Hepatocyte (in vitro differentiated cells): ENCODE results near the gene PEDS1. TPM values are rescaled to one million over a fixed set of nuclear protein-coding genes. Genes with fewer than 3 reads are reported as not detected.

Source experiments
- DNase-seq: peaks from one replicate; pipeline ENCODE4 v3.0.0-alpha.2; 2016; ENCODE audit warnings: low spot score
- H2AFZ ChIP-seq: fragments of 200-600 bp; sonication (generic); 2 replicates; pipeline ENCODE4 v1.6.0; 2016; ENCODE audit warnings: antibody characterized with exemption, mild to moderate bottlenecking
- H3K27ac ChIP-seq: fragments of 200-600 bp; sonication (generic); 2 replicates; pipeline ENCODE4 v1.5.1; 2016; ENCODE audit warnings: mild to moderate bottlenecking
- H3K27me3 ChIP-seq: fragments of 200-600 bp; sonication (generic); 2 replicates; pipeline ENCODE4 v1.6.1; 2016
- H3K36me3 ChIP-seq: fragments of 200-600 bp; sonication (generic); replicated peaks from 2 replicates; pipeline ENCODE4 v1.5.1; 2016; ENCODE audit warnings: low read depth; ENCODE audit not compliant: insufficient read depth
- H3K4me1 ChIP-seq: fragments of 200-600 bp; sonication (generic); 2 replicates; pipeline ENCODE4 v1.5.1; 2016; ENCODE audit warnings: mild to moderate bottlenecking, moderate library complexity; ENCODE audit not compliant: insufficient read depth
- H3K4me2 ChIP-seq: fragments of 200-600 bp; sonication (generic); 2 replicates; pipeline ENCODE4 v1.6.0; 2016
- H3K4me3 ChIP-seq: fragments of 200-600 bp; sonication (generic); 2 replicates; pipeline ENCODE4 v1.5.1; 2016; ENCODE audit warnings: mild to moderate bottlenecking
- H3K79me2 ChIP-seq: fragments of 200-600 bp; sonication (generic); 2 replicates; pipeline ENCODE4 v1.6.0; 2017; ENCODE audit warnings: mild to moderate bottlenecking
- H3K9me2 ChIP-seq: fragments of 200-600 bp; sonication (generic); replicated peaks from 2 replicates; pipeline ENCODE4 v1.6.0; 2017; ENCODE audit warnings: mild to moderate bottlenecking; ENCODE audit not compliant: insufficient read depth
- H3K9me3 ChIP-seq: fragments of 200-600 bp; sonication (generic); 2 replicates; pipeline ENCODE4 v1.5.1; 2016; ENCODE audit warnings: low read depth, mild to moderate bottlenecking
- H4K20me1 ChIP-seq: fragments of 200-600 bp; sonication (generic); 2 replicates; pipeline ENCODE4 v1.6.0; 2016; ENCODE audit warnings: mild to moderate bottlenecking; ENCODE audit not compliant: insufficient read depth, poor library complexity, severe bottlenecking
- CTCF ChIP-seq: fragments of 200-600 bp; sonication (generic); IDR thresholded peaks from 2 replicates; pipeline ENCODE4 v1.5.1; 2016; ENCODE audit warnings: antibody characterized with exemption, mild to moderate bottlenecking; ENCODE audit not compliant: poor library complexity
- EZH2 ChIP-seq: fragments of 200-600 bp; sonication (generic); IDR thresholded peaks from 2 replicates; pipeline ENCODE4 v1.6.1; 2016; ENCODE audit warnings: antibody characterized with exemption, mild to moderate bottlenecking, borderline replicate concordance
- EZH2phosphoT487 ChIP-seq: fragments of 200-600 bp; sonication (generic); IDR thresholded peaks from one replicate; pipeline ENCODE4 v1.6.1; 2018; ENCODE audit warnings: antibody characterized with exemption, mild to moderate bottlenecking, low read depth, moderate library complexity; ENCODE audit not compliant: unreplicated experiment, severe bottlenecking
- WGBS: methylation state at CpG from one replicate; pipeline ENCODE4 v1.1.6; 2016; ENCODE audit warnings: low lambda C conversion rate; ENCODE audit errors: missing lambda C conversion rate; 5-methylcytosine and 5-hydroxymethylcytosine counted together
- polyA plus RNA-seq: library from polyadenylated mRNA; unstranded; fragments of >200 nt; fragmentation: Nextera tagmentation; extraction: Ambion mirVana; gene quantifications from 2 replicates; pipeline ENCODE4 v1.2.1, GENCODE V29; 2016
- total RNA-seq: library from RNA; depleted of rRNA; stranded (reverse); fragments of >200 nt; gene quantifications from 2 replicates; pipeline ENCODE4 v1.2.3, GENCODE V29; 2014

Gene PEDS1
- total and polyA plus RNA-seq, 2 experiments from 2014 or later: 24.5 to 46.2 TPM

- no peak for TF ChIP-seq EZH2
- Histone ChIP-seq H3K4me1 (peaks cover 3% of the 10 kb centered on the region), H3K36me3 (no peaks in the 10 kb centered on the region), H3K4me3 (no peak overlapping the region), H3K79me2 (peaks cover 12% of the 10 kb centered on the region), H3K9me2 (no peaks in the 10 kb centered on the region), H3K27ac (no peak overlapping the region), H2AFZ (no peak overlapping the region), H4K20me1 (no peaks in the 10 kb centered on the region), H3K4me2 (no peak overlapping the region), H3K9me3 (no peaks in the 10 kb centered on the region), H3K27me3 (no peaks in the 10 kb centered on the region)
- WGBS: 94% methylated on average over 13 of the region's 13 CpGs
- DNase-seq: no peak
Measured at GRCh38 chr20:50129662-50130355, 23.7 kb downstream of the PEDS1 start.

- H3K9me3 ChIP-seq: no peaks in the 10 kb centered on the region
- H4K20me1 ChIP-seq: no peaks in the 10 kb centered on the region
- TF ChIP-seq EZH2 (no peak), CTCF (no peak), EZH2phosphoT487 (no peak)
- H3K36me3 ChIP-seq: no peaks in the 10 kb centered on the region
- H3K9me2 ChIP-seq: no peaks in the 10 kb centered on the region
- peaks cover 5% of the 10 kb centered on the region for H3K79me2 ChIP-seq
- 96% methylated on average over 8 of the region's 8 CpGs for WGBS
- H3K27ac ChIP-seq: no peak overlapping the region
- no peak overlapping the region for H3K4me2 ChIP-seq
- no peaks in the 10 kb centered on the region for H3K27me3 ChIP-seq
- no peak for DNase-seq
- peaks cover 3% of the 10 kb centered on the region for H3K4me1 ChIP-seq
- H3K4me3 ChIP-seq: no peak overlapping the region
- no peak overlapping the region for H2AFZ ChIP-seq
Measured at GRCh38 chr20:50128520-50128905, 25.0 kb downstream of the PEDS1 start.

- no peaks in the 10 kb centered on the region for H3K27me3 ChIP-seq
- WGBS: 98% methylated on average over 27 of the region's 28 CpGs
- DNase-seq: no peak
- H3K79me2 ChIP-seq: peaks cover 5% of the 10 kb centered on the region
- no peaks in the 10 kb centered on the region for H3K9me2 ChIP-seq
- H2AFZ ChIP-seq: no peak overlapping the region
- no peak for TF ChIP-seq EZH2
- H3K27ac ChIP-seq: no peak overlapping the region
- H3K36me3 ChIP-seq: no peaks in the 10 kb centered on the region
- H3K9me3 ChIP-seq: no peaks in the 10 kb centered on the region
- H3K4me3 ChIP-seq: no peak overlapping the region
- H4K20me1 ChIP-seq: no peaks in the 10 kb centered on the region
- peaks cover 3% of the 10 kb centered on the region for H3K4me1 ChIP-seq
- no peak overlapping the region for H3K4me2 ChIP-seq
Measured at GRCh38 chr20:50127587-50128519, 25.7 kb downstream of the PEDS1 start.

GRCh38 chr20:50126662-50127061 is 26.9 kb downstream of the PEDS1 start:
- H3K4me2 ChIP-seq: no peak overlapping the region
- no peak overlapping the region for H2AFZ ChIP-seq
- 73% methylated on average over 4 of the region's 4 CpGs for WGBS
- no peak overlapping the region for H3K4me3 ChIP-seq
- H3K4me1 ChIP-seq: peaks cover 3% of the 10 kb centered on the region
- H3K27ac ChIP-seq: no peak overlapping the region
- DNase-seq: peak; percentile 46
- no peaks in the 10 kb centered on the region for H3K36me3 ChIP-seq
- no peaks in the 10 kb centered on the region for H3K27me3 ChIP-seq
- H3K9me2 ChIP-seq: no peaks in the 10 kb centered on the region
- no peaks in the 10 kb centered on the region for H3K79me2 ChIP-seq
- TF ChIP-seq EZH2phosphoT487: no peak
- no peak for TF ChIP-seq EZH2
- no peak for TF ChIP-seq CTCF
- H3K9me3 ChIP-seq: no peaks in the 10 kb centered on the region
- no peaks in the 10 kb centered on the region for H4K20me1 ChIP-seq
